ENCODE data around the gene S100A7A. TPM values are rescaled to one million over a fixed set of nuclear protein-coding genes. Genes with fewer than 3 reads are reported as not detected.

Gene S100A7A
- total RNA-seq: not detected

DNA sequence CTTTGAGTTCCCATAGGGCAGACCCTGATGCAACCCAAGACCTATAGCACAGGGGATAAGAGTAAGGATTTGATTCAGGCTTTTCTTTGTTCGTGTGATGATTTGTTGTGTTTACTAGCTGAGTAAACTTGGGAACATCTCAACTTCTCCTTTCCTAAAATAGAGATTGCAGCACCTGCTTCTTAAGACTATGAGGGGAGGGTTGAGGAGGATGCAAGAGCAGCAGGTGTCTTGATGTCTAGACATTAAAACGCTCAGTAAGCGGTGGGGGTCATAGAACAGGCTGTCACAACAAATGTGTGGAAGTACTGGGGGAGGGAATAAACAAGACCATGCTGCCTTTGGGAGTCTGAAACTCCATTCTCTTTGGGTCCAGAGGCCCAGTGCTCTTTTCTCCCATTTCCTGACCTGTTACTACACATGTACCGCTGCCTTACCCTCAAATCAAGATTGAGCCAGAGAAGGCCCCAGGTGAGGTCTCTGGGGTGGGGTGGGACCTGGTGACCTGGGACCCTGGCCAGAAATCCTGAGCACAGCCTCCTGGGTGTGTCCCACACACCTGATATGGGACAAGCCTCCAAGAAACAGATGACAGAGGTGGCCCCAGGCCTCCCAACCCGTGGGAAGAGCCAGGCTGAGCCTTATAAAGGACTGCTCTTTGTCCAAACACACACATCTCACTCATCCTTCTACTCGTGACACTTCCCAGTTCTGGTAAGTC, at the start of gene S100A7A:
Gene S100A7A (plus strand): TSS at position 671 of the 721 bp plus-strand sequence. CDS start 1,563 bp downstream, outside the sequence.
- Mint-ChIP-seq H3K4me1 (no peaks in the 10 kb centered on the region), H3K9me3 (peaks cover 2% of the 10 kb centered on the region), H3K27me3 (peaks cover 2% of the 10 kb centered on the region), H3K36me3 (no peaks in the 10 kb centered on the region), H3K27ac (no peak within 1 kb of the TSS), H3K4me3 (no peak within 1 kb of the TSS)
- DNase-seq: no peak
- no peak for ATAC-seq (ENCODE audit: low read depth)
- POLR2A ChIA-PET: no interaction called here

DNA sequence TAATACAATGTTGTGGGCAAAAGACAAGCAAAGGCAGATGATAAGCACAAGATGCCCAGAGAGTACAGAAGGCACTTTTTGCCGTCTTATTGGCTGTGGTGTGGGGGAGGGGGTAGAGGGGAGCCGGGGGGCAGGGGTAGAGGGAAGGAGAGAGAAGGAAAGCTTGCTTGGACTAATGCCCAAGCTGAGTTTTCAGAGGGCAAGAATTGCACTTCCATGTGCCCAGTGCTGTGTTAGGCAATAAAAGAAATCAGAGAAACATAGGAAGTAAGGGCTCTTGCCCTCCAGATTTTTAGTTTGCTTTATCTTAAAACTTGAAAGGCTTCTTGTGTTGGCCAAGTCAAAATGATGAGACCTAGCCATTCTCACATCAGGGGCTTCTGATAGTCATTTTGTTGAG, 49.2 kb upstream of the S100A7A start:
- H3K9me3 Mint-ChIP-seq: no peaks in the 10 kb centered on the region
- no peaks in the 10 kb centered on the region for H3K4me1 Mint-ChIP-seq
- H3K27ac Mint-ChIP-seq: no peak overlapping the region
- H3K4me3 Mint-ChIP-seq: no peak overlapping the region
- peaks cover 15% of the 10 kb centered on the region for H3K27me3 Mint-ChIP-seq
- ATAC-seq (ENCODE audit: low read depth) (no peak), DNase-seq (no peak)
- no peaks in the 10 kb centered on the region for H3K36me3 Mint-ChIP-seq
- POLR2A ChIA-PET: no interaction called here

DNA sequence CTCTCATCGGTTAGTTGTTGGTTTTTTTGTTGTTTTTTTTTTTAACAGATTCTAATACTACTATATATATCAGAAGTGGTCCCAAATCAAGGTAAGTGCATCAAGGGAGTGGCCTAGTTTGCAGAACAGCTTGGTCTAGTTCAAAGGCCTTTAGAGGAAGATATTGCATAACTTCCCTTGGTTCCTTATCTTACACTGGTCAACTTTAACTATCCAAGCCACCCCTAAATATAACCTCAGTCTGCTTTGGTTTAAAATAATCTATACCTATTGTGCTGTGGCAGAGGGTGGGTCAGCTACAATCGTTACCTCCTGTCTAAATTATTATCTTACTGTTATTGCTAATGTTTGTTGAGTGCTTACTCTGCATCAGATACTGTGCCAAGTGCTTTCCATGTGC, 47.8 kb upstream of the S100A7A start:
- Mint-ChIP-seq H3K9me3 (no peaks in the 10 kb centered on the region), H3K27ac (no peak overlapping the region), H3K4me1 (no peaks in the 10 kb centered on the region), H3K27me3 (peaks cover 11% of the 10 kb centered on the region), H3K4me3 (no peak overlapping the region), H3K36me3 (no peaks in the 10 kb centered on the region)
- POLR2A ChIA-PET: no interaction called here
- DNase-seq: no peak
- ATAC-seq (ENCODE audit: low read depth): no peak

DNA sequence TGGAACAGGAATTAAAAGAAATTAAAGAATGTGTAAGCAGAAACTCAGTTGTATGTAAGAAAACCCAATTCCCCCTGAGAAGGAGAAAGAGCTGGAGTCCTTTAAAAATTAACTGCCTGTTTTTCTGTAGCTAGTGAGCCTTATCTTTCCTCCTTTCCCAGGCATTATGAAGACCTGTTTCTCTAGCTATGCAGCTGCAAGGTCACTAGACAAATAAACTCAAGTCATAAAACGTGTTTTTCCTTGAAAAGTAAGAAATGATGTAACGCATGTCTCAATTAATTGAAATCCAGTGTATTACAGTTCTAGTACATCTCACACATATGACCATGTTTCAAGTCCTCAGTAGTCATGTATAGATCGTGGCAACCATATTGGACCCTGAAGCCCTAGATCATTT, 46.2 kb upstream of the S100A7A start:
- H3K36me3 Mint-ChIP-seq: no peaks in the 10 kb centered on the region
- POLR2A ChIA-PET: no interaction called here
- H3K27ac Mint-ChIP-seq: no peak overlapping the region
- peaks cover 10% of the 10 kb centered on the region for H3K27me3 Mint-ChIP-seq
- no peak for ATAC-seq (ENCODE audit: low read depth)
- no peaks in the 10 kb centered on the region for H3K9me3 Mint-ChIP-seq
- H3K4me1 Mint-ChIP-seq: no peaks in the 10 kb centered on the region
- H3K4me3 Mint-ChIP-seq: no peak overlapping the region
- DNase-seq: no peak

DNA sequence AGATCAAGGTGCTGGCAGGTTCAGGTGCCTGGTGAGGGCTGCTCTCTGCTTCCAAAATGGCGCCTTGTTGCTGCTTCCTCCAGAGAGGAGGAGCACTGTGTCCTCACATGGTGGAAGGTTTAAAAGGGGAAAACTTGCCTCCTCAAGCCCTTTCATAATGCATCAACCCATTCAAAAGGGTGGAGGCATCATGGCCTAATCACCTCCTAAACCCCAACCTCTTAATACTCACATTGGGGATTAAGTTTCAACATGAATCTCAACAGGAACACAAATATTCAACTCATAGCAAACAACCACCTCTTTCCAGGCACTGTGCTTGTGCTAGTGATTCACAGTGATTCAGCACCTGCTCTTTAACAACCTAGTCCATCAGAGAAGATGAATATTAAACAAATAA, 45.1 kb upstream of the S100A7A start:
- no peaks in the 10 kb centered on the region for H3K36me3 Mint-ChIP-seq
- ATAC-seq (ENCODE audit: low read depth): no peak

DNA sequence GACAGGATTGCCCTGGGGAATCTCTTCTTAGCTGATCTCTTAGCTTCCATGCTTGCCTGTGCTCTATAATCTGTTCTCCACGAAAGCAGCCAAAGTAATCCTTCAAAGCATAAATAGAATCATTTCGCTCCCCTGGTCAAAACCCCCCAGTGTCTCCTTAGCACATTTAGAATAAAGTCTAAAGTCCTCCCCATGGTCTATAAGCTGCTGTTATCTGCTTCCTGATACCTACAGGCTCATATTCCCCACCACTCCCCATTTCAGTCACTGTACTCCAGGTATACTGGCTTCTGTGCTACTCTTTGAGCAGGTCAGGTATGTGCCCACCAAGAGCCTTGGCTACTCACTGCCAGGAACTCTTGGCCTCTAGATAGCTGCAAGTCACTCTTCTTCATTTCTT, 43.7 kb upstream of the S100A7A start:
- no peak overlapping the region for H3K27ac Mint-ChIP-seq
- ATAC-seq (ENCODE audit: low read depth) (no peak), DNase-seq (no peak)
- H3K4me3 Mint-ChIP-seq: no peak overlapping the region
- no peaks in the 10 kb centered on the region for H3K4me1 Mint-ChIP-seq
- POLR2A ChIA-PET: no interaction called here
- H3K36me3 Mint-ChIP-seq: no peaks in the 10 kb centered on the region
- peaks cover 16% of the 10 kb centered on the region for H3K27me3 Mint-ChIP-seq
- H3K9me3 Mint-ChIP-seq: no peaks in the 10 kb centered on the region

More for the DNA sequence above, 45.1 kb upstream of the S100A7A start:
- Mint-ChIP-seq H3K4me3 (no peak overlapping the region), H3K27me3 (peaks cover 8% of the 10 kb centered on the region), H3K4me1 (no peaks in the 10 kb centered on the region), H3K9me3 (no peaks in the 10 kb centered on the region), H3K27ac (no peak overlapping the region)
- no peak for DNase-seq
- POLR2A ChIA-PET: no interaction called here

DNA sequence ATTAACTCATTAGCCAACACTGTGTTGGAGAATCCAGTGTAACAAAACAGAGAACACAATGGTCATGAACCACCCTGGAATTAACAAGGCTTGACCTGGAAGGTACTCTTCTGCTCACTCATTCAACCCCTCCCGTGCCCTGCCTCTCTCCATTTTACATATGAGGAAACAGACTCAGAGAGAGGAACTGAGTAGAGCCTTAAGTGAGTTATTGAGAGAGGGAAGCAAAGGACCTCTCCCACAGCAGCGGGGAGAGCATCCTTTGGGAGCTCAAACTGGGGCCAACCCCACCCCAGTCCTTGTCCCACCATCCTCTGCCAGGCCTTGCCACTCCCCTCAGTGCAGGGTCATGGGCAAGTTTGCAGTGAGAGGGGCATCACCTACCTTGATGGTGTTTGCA, 42.2 kb upstream of the S100A7A start:
- ATAC-seq (ENCODE audit: low read depth) (no peak), DNase-seq (no peak)
- no peaks in the 10 kb centered on the region for H3K36me3 Mint-ChIP-seq
- no peak overlapping the region for H3K27ac Mint-ChIP-seq
- H3K4me1 Mint-ChIP-seq: no peaks in the 10 kb centered on the region
- peaks cover 23% of the 10 kb centered on the region for H3K27me3 Mint-ChIP-seq
- POLR2A ChIA-PET: no interaction called here
- no peaks in the 10 kb centered on the region for H3K9me3 Mint-ChIP-seq
- H3K4me3 Mint-ChIP-seq: no peak overlapping the region

DNA sequence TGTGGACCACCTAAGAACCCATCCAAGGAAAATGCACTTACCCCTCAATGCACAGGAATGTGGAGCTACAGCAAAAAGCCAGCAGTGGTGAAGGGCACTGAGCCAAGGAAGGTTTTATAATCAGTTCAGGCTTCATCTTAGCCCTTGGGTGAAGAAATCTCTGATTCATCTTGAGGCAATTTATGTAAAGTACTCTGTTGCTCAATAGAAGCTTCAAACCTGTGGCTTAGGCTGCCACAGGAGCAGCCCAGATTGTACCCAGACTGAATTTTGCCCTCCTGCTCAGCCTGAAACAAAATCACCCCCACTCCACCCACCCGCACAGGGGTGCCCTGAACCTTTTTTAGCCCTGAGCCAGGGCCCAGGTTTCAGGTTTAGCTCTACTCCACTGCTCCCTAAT, 40.8 kb upstream of the S100A7A start, which contains the start of gene S100A12:
Gene S100A12 (minus strand): TSS at position 111 of the 400 bp plus-strand sequence. CDS start 1,029 bp downstream, outside the sequence.
- Mint-ChIP-seq H3K27ac (no peak within 1 kb of the TSS), H3K36me3 (no peaks in the 10 kb centered on the region), H3K9me3 (peaks cover 2% of the 10 kb centered on the region), H3K27me3 (peaks cover 25% of the 10 kb centered on the region), H3K4me1 (no peaks in the 10 kb centered on the region), H3K4me3 (no peak within 1 kb of the TSS)
- POLR2A ChIA-PET: no interaction called here
- ATAC-seq (ENCODE audit: low read depth) (no peak), DNase-seq (no peak)

DNA sequence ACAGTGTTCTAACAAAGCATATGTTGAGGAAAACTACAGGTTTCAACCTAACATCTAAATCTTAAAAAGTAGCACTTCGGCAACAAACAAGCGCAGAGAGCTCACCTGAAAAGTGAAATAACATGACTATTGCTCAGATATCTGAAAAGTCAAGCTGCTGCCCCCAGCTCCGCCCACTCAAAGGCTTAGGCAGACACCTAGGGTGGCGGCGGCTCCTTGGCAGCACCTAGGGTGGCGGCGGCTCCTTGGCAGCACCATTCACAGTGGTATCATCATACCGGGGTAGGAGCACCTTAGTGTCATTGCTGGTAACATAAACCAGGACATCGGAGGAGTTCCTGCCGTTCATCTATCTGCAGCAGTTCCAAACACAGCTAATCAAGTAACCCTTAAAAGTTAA, 36.7 kb upstream of the S100A7A start:
- Mint-ChIP-seq H3K4me3 (no peak overlapping the region), H3K4me1 (no peaks in the 10 kb centered on the region), H3K27me3 (peaks cover 31% of the 10 kb centered on the region), H3K27ac (no peak overlapping the region), H3K9me3 (peaks cover 3% of the 10 kb centered on the region), H3K36me3 (no peaks in the 10 kb centered on the region)
- ATAC-seq (ENCODE audit: low read depth): no peak
- POLR2A ChIA-PET: no interaction called here
- no peak for DNase-seq

DNA sequence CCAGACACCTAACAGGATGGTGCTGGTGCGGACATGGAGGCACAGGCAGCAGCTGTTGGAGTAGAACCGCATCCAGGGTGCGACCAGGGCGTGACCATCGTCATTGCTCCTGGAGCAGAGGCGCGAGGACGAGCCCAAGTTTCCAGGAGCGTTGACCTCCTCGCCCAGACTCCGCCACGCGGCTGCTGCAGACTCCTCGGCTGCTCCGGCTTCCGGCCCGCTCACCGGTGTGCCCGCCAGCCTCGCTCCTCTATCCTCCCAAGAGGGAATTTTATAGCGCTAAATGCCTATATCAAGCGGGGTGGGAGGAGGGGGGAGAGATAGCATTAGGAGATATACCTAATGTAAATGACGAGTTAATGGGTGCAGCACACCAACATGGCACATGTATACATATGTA, 35.6 kb upstream of the S100A7A start:
- POLR2A ChIA-PET: no interaction called here
- Mint-ChIP-seq H3K4me3 (no peak overlapping the region), H3K9me3 (peaks cover 3% of the 10 kb centered on the region), H3K27me3 (peaks cover 31% of the 10 kb centered on the region), H3K27ac (no peak overlapping the region), H3K4me1 (no peaks in the 10 kb centered on the region), H3K36me3 (no peaks in the 10 kb centered on the region)
- DNase-seq (no peak), ATAC-seq (ENCODE audit: low read depth) (no peak)

DNA sequence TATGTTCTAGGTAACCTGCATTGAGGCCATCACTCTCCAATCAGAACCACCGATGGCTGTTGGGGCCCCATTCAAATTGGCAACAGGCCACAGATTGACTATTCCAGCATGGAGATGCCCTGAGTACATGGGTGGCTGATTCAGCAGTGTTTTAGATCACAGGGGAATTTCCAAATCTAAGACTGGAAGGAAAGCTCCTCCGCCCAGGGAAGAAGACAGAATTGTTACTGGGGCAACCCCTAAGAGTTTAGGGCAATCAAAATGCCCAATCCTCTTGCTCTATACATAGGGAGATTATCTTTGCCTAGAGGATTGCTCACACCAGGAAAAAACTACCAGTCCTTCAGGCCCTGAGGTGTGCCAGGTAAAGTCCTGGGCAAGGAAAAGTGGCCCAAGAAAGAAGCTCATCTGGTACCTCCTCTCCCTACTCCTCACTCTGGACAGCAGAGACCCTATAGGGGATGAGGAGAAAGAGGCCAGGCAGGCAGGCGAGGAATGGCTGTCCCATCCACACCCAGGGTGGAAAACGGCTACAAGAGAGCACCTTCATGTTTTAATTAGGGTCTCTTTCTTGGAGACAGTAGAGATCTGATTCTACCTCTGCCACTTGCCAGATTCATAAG, 31.3 kb upstream of the S100A7A start:
- POLR2A ChIA-PET: no interaction called here

DNA sequence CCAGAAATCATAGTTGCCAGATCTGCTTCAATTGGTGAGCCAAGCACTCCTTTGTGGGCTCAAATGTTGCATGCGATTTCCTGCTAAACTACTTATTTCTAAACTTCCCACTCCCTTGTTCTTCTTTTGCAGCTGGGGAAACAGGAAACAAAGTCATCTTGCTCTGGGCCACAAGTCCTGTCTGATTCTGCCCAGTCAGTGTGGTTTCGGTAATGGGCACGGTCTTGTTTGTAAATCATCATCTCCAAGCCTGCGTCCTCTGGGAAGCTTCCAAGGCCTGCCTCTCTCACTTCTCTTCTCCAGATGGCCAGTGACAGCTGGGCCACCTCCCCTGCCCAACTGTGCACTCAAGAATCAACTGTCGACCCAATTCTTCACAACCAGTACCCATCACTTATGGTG, 29.8 kb upstream of the S100A7A start:
- POLR2A ChIA-PET: no interaction called here
- Mint-ChIP-seq H3K4me3 (no peak overlapping the region), H3K36me3 (no peaks in the 10 kb centered on the region), H3K27ac (no peak overlapping the region), H3K9me3 (no peaks in the 10 kb centered on the region), H3K4me1 (peaks cover 5% of the 10 kb centered on the region), H3K27me3 (peaks cover 22% of the 10 kb centered on the region)
- ATAC-seq (ENCODE audit: low read depth) (no peak), DNase-seq (no peak)

More for the DNA sequence above, 31.3 kb upstream of the S100A7A start:
- peaks cover 5% of the 10 kb centered on the region for H3K4me1 Mint-ChIP-seq
- DNase-seq (no peak), ATAC-seq (ENCODE audit: low read depth) (no peak)
- H3K27me3 Mint-ChIP-seq: peaks cover 20% of the 10 kb centered on the region
- no peak overlapping the region for H3K4me3 Mint-ChIP-seq
- no peak overlapping the region for H3K27ac Mint-ChIP-seq
- no peaks in the 10 kb centered on the region for H3K36me3 Mint-ChIP-seq
- peaks cover 1% of the 10 kb centered on the region for H3K9me3 Mint-ChIP-seq

DNA sequence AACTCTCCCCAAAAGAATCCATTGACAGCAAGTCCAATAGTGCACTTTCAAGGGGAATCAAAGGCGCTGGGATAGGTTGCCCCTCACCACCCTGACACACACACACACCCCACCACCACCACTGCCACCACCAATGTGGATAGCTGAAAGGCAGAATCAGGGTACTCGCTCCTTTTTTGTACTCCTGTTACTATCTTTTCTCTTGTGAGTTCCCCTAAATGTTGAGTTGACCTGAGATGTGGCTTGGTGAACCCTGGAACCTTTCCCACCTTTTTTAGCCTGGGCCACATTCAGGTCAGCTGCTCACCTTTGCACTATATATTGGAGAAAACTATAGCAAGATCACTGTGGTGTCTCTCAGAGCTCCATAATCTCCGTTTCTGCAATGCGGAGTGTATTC, 29.3 kb upstream of the S100A7A start:
- H3K36me3 Mint-ChIP-seq: no peaks in the 10 kb centered on the region
- H3K4me3 Mint-ChIP-seq: no peak overlapping the region
- H3K9me3 Mint-ChIP-seq: no peaks in the 10 kb centered on the region
- POLR2A ChIA-PET: no interaction called here
- H3K27ac Mint-ChIP-seq: no peak overlapping the region
- ATAC-seq (ENCODE audit: low read depth): no peak
- peaks cover 19% of the 10 kb centered on the region for H3K27me3 Mint-ChIP-seq
- DNase-seq: no peak
- peaks cover 5% of the 10 kb centered on the region for H3K4me1 Mint-ChIP-seq

DNA sequence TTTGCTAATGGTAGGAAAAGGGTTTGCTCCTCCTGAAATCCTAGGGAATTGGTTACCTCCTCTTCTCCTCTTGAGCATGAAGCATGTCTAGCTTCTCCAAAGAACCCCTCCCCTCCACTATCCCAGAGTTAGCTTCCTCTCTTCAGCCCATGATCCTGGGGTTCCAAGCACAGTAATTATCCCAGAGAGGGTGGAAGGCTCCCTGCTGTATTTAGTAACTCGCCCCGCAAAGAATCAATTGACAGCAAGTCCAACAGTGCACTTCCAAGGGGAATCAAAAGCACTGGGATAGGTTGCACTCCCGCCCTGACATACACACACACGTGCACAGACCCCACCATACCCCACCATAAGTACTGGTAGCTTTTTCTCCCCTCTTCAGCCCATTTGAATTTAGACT, 28.5 kb upstream of the S100A7A start:
- H3K4me3 Mint-ChIP-seq: no peak overlapping the region
- H3K4me1 Mint-ChIP-seq: peaks cover 5% of the 10 kb centered on the region
- ATAC-seq (ENCODE audit: low read depth): no peak
- H3K9me3 Mint-ChIP-seq: no peaks in the 10 kb centered on the region
- no peak for DNase-seq
- H3K27ac Mint-ChIP-seq: no peak overlapping the region
- H3K36me3 Mint-ChIP-seq: no peaks in the 10 kb centered on the region
- peaks cover 11% of the 10 kb centered on the region for H3K27me3 Mint-ChIP-seq
- POLR2A ChIA-PET: no interaction called here

Data from activated naive CD8-positive, alpha-beta T cell treated with anti-CD3 and anti-CD28 coated beads, Interleukin-2, amount 10 ng/mL, durations not matched to agents 7 days and 5 days (primary cell).